Fibroblast of upper back skin (primary cell): ENCODE data around the gene DGLUCY.
"Not testable (repeated sequence)": the region's sequence is repeated elsewhere in the genome, so short reads cannot be mapped to it uniquely, and the experiment has no call there.

Experiments used
- DNase-seq: peaks from one replicate; pipeline ENCODE4 v3.0.0-alpha.2; 2013

DGLUCY gene, protein sequence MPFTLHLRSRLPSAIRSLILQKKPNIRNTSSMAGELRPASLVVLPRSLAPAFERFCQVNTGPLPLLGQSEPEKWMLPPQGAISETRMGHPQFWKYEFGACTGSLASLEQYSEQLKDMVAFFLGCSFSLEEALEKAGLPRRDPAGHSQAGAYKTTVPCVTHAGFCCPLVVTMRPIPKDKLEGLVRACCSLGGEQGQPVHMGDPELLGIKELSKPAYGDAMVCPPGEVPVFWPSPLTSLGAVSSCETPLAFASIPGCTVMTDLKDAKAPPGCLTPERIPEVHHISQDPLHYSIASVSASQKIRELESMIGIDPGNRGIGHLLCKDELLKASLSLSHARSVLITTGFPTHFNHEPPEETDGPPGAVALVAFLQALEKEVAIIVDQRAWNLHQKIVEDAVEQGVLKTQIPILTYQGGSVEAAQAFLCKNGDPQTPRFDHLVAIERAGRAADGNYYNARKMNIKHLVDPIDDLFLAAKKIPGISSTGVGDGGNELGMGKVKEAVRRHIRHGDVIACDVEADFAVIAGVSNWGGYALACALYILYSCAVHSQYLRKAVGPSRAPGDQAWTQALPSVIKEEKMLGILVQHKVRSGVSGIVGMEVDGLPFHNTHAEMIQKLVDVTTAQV

DNA sequence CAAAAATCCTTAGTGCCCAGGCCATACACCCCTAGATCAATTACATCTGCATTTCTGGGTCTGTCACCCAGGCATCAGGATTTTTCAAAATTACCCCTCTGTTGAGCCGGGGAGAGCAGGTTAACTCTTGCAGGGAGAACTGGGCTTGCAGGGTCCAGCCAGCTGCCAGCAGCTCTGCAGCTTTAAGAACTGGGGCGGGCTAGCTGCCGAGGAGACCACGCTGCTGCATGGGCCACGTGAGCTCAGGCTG lies at the start of gene DGLUCY:
DGLUCY (plus strand) TSS at position 245 of the 250 bp plus-strand sequence. CDS start 46,222 bp downstream, outside the sequence.
- DNase-seq, result peak; percentile 78

DNA sequence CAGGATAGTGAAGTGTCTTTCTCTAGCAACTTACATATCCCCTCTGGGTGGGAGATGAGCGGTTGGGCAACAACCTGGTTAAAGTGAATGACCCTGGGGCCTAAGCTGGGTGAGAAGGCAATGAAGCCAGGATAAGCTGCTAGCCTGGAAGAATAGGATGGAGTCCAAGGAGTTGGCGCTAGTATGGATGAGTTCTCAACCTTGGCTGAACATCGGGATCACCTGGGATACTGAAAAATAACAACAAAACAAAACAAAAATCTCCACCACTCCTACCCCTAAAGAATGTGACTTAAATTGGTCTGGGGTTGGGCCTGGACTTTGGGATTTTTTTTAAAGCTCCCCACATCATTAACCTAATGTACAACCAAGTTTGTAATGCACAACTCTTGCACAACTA lies 48.6 kb upstream of the DGLUCY start:
- no peak for DNase-seq

DNA sequence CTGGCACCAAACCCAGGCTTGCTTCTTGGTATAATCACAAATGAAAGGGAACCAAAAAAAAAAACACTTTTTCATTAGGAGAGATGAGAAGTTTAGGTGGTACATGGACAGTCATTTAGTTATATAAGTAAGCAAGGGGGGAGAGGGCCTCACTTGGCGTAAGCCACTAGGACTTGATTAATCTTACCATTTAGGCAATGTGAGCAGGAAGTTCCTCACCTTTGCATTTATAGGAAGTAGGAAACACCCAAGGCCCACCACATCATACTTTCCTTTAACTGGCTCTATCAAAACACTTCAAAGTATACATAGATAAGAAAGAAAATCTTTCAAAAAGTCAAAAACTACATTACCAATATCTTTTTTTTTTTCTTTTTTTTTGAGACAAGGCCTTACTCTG lies 46.7 kb upstream of the DGLUCY start:
- DNase-seq, result no peak

DNA sequence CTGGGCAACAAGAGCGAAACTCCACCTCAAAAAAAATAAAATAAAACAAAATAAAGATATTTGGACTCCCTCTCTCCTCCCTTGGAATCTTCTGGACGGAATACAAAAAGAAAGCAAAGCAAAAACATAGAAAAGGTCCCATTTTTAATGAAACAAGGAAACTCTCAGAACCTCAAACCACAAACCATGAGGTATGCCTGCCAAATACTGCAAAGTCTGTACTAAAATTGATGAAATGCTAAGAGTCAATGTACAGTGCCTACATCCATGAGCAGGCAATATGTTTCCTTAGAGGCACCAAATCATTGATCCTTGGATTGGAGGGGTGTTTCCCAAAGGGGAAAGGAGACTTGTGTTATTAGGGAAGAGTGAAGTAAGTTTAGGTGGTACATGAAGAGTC lies 45.2 kb upstream of the DGLUCY start:
- peak; percentile 7 for DNase-seq

DNA sequence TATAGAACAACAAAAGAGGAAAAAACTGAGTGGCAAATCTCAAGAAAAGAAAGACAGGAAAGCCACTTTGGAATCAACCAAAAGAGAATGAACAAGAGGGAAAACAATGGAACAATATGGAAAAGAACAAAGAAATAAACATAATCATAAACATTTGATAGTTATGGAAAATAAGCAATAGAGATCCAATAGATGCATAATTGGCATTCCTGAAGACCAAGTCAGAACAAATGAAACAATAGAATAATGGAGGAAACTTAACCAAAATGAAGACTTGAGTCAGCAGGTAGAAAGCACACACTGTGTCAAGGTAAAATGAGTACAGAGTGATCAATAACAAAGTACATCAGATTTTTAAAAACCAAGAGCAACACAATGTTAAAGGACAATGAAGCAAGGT lies 43.3 kb upstream of the DGLUCY start:
- no peak for DNase-seq

DNA sequence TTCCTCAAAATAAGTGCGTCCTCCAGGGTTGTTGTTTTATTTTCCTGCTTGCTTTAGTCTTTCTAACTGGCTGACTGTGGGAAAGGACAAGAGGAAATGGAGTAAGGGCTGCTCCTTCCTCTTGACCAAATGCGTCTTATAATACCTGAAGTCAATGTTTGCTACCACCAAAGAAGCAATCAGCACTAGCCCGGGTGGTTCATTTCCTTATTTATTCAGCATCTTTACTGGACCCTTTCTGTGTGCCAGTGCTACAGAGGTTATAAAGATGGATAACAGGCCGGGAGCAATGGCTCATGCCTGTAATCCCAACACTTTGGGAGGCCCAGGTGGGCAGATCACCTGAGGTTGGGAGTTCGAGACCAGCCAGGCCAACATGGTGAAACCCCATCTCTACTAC lies 38.3 kb upstream of the DGLUCY start:
- no peak for DNase-seq

DNA sequence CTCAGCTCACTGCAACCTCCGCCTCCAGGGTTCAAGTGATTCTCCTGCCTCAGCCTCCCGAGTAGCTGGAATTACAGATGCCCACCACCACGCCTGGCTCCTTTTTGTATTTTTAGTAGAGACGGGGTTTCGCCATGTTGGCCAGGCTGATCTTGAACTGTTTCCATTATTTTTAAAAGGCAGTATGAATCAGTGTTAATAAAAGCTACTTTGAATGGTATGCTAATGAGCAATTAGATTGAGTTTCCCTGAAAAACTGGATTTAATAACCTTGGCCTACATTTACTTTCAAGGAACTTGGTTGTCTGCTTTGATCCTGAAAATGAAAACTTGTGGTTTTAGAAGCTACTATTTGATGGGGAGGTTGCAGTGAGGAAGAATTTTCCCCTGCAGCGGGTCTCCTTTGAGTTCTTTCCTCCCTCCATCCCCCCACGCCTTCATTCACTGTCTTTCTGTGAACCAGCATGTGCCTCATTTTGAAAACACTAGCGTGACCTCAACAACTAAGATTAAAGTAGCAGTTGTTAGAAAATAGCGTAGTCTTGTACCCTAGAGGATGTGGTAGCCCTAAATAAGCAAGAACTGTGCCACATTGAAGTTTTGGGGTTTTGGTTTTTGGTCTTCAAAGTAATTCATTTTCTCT lies 35.7 kb upstream of the DGLUCY start:
- DNase-seq, result no peak

DNA sequence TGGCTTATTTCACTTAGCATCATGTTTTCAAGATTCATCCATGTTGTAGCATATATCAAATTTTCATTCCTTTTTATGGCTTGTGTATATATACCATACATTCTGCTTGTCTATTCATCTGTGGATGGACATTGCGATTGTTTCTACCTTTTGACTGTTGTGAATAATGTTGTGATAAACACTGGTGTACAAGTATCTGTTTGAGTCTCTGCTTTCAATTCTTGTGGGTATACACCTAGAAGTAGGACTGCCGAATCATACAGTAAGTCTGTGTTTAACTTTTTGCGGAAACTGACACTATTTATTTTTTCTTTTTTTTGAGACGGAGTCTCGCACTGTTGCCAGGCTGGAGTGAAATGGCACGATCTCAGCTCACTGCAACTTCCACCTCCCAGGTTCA lies 33.8 kb upstream of the DGLUCY start:
- no peak for DNase-seq

DNA sequence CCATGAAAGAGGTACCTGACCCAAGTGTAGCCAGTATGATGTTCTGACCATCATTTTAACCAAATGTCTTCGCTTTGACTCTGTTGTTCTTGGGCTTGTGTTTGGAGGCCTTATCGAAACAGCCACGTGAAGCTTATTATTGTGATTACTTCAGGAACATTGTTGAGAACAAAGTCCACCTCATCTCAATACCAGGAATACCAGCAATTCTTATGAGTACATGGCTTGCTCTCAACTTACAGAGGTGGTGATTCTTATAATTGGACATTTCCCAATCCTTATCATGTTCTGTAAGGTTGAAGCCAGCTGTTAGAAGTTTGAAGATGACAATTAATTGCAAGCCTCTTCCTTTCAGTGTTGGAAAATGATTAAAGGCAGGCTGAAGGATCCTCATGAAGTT lies 31.6 kb upstream of the DGLUCY start:
- DNase-seq, result no peak

DNA sequence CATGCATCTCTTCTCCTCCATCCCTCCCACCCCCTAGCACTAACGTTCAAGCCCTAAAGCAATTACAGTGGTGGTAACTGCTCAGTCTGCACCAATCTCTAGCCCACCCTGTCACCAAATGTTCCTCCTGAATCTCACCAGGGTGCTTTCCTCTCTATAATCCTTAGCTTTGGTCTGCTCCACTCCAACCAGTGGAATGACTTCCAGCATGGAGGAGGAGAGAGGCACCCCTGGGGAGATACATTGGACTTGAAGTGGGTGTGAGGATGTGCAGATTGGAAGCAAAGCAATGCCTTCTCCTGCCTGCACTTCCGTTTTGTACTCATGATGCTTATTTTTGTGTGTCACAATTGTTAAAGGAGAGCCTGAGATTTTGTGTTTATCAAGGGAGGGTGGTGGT lies 29.4 kb upstream of the DGLUCY start:
- no peak for DNase-seq

DNA sequence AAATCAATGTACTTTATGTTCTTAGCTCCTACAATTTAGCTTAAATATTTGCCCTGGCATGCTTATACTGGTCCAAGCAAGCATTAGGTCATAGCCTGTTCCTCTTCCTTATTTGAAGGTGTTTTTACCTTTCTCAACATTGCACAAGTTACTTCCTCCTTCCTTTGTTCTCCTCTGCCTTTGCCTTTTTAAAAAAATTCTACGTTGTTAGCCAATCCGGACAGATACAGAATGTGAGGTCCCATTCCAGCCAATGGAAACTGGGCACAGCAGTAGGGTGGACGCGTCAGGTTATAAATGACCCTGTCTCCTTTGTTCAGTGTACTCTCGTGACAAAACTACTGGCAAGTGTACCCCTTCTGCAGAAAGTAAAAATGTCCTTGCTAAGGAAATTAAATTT lies 26.4 kb upstream of the DGLUCY start:
- DNase-seq, result not testable (repeated sequence)

DNA sequence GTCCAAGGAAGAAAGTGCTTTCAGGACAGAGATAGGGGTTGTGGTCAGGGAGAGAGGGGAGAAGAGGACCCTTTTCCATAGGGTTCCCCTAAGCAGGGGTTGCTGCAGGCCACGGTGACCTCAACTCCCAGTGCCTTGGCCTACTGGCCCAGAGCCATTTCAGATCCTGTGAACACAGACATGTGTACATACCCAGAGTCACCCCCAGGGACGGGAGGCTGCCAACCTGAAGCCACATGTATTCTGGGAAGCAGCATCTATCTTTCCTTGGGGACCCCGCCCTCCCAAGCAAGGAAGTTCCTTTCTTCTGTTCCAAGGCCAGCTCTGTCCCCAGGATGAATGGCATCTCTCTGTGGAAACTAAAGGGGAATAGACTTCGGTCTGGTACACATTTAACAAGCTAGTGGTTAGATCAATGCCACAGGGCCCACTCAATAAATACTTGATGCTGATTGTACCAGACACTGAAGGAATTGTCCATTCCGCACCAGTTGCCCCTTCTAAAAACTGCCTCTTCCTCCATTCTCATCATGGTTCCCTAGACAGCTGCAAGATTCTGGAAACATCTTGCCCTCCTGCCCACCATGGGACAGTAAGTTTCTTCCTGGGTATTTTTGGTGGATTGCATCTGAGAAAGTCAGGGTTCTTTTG lies 25.2 kb upstream of the DGLUCY start:
- DNase-seq, result no peak

DNA sequence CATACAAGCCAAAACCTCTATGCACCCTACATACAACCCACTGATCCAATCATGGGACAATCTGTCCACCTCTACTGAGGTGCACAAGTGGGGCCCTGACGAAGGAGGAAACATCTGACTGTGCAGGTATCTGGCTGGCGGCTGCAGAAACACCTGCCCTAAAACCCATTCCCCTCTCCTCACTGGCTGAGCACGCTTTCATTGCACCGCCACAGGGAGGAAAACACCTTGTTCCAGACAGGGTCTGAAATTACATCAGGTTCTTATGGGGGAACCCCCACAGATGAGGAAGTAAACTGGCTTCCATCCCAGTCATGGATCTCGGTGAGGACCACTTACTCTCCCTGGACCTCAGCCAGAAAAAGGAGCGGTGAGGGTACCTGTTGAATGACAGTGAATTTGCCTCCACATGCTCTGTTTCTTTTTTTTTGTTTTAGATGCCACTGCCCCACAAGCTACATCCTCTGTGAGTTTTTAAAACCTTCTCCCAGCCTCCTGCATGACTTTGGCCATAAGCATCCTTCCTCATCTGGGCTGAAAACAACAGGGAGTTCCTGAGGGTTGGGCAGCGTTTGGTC lies 23.8 kb upstream of the DGLUCY start:
- DNase-seq, result no peak

DNA sequence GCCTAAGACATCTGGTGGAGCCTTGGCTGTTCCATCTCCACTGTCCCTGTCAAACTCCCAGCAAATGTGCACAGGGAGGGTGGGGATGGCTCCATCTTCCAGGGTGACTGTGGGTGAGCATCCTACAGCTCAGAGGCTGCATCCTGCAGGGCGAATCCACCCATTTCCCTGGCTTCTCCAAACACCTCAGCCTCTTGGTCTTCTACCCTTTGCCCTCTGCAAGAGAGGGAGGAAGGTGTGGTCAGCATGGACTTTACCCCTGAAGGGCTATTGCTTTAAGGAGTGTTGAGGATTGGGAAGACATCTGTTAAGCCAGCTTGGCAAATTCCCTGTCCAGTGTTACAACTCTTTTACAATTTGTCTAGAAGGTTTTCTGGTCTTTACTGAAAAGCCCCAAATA lies 23.1 kb upstream of the DGLUCY start:
- DNase-seq, result no peak

DNA sequence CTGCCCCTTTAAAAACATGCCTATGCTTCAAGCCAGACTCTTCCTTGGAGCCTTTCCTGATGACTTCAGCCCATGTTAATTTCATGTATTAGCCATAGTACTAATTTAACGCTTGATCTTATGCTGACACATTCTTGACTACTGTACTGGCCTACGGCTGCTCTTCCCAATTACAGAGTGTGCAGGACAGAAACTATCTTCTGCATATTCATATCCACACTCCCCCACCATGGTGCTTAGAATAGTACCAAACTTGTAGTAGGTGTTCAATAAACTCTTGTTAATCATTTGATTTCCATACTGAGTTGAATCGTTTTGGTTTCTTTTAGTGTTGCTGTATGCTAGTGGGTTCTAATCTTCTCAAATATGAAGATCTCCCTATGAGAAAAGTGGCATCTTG lies 21.8 kb upstream of the DGLUCY start:
- no peak for DNase-seq

DNA sequence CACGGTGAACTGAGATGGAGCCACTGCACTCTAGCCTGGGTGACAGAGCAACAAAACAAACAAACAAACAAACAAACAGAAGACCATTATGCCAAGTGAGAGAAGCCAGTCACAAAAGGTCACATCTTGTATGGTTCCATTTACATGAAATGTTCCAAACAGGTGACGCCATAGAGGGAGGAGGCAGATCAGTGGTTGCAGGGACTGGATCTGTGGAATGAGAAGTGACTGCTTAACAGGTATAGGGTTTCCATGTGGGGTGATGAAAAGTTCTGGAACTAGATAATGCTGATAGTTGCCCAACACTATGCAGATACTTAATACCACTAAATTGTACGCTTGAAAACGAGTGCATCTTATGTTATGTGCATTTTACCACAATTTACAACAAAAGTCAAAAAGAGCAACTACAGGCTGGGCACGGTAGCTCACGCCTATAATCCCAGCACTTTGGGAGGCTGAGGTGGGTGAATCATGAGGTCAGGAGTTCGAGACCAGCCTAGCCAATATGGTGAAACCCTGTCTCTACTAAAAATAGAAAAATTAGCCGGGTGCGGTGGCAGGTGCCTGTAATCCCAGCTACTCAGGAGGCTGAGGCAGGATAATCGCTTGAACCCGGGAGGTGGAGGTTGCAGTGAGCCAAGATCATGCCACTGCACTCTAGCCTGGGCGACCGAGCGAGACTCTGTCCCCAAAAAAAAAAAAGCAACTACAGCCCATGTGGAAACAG lies 20.0 kb upstream of the DGLUCY start:
- not testable (repeated sequence) for DNase-seq

DNA sequence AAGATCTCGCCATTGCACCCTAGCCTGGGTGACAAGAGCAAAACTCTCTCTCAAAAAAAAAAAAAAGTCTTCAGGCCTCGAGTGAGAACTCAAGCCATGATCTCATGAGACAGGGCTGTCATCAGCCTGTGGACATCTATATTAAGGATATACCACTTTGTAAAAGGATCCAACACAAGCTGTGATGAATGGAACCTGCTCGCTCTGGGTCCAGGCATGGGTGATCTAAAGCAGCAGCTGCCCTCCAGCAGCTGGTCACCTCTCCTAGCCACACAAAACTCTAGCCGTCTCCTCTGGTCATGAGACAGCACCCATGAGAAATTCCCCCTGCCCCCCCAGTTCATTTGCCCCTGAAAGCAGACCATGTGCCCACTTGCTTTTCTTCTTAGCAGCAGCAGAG lies 19.1 kb upstream of the DGLUCY start:
- no peak for DNase-seq

DNA sequence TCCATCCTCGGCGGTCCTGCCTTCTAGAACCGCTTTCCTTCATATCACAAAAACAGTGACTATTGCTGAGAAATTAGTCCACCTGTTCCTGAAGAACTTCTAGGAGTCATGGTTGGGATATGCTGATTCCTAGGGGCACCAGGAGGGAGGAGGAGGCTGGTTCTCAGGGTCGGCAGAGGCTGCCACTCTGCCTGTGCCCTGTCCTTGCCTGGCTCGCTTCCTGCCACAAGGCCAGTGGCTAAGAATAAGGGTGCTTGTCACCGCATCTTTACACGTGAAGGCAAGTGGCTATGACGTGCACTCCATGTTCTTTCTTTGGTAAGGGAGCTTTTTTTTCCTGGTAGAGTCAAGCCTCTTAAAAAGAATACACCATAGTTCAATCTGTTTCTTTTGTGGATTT lies 18.7 kb upstream of the DGLUCY start:
- DNase-seq, result no peak

DNA sequence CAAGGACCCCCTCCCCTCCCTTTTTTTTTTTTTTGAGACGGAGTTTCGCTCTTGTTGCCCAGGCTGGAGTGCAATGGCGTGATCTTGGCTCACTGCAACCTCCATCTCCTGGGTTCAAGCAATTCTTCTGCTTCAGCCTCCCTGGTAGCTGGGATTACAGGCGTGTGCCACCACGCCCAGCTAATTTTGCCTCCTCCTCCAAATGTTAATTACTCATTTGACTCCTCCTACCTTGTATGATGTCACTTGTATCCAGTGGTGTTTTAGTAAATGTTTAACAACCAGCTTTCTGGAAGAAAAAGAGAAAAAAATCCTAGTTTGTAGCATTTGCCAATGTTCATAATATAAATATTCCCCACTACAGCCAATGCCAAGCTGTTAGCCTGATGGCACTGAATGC lies 16.2 kb upstream of the DGLUCY start:
- not testable (repeated sequence) for DNase-seq

DNA sequence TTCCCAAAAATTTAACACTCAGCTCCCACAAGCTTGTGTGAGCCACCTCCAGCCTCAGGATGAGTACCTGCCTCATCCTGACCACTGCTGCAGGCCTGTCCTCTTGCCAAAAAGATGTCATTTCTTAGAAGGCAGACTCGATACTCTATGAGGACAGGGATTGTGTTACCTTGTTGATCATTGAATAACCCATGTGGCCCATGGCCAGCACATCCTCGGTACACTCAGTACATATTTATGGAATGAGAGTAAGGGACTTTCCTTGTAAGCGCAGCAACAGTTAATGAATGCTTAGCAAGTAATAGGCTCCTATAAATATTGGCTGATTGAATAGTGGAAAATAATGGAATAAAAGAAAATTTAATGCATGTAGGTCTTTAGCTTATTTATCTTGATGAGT lies 15.3 kb upstream of the DGLUCY start:
- DNase-seq, result no peak

DNA sequence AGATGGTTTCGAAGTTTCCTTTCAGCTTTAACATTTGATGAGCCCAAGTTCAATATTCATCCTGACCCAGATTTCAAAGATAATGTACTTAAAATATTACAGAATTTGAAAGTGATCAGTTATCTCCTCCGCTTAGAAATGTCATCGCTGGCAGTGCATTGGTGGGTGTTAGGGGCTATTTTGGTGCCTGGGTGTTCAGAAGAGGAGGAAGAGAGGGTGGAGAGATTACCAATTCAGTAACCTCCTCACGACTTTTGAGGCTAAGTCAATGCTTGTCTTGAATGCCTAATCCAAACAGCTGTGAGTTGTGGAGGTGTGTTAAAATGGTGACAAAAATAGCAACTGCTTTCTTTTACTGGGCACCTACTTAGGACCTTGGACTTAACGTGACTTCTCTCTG lies 13.8 kb upstream of the DGLUCY start:
- no peak for DNase-seq

DNA sequence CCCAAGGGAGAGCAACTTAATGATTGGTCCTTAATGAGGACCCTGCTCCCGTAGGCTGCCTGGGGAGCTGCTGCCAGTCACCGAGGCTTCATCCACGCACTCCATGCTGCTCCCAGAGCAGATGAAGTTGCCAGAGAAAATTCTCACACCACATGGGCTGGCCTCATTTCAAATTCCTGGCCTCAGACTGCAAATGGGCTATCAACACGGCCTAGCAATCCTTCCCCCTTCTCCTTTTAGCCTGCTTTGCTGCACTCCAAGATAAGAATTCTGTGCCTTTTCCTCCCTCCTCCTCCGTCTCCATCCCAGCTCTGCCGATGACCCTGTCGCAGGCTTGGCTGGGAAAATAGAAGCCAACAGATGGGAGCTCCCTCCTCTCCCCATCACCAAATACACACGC lies 10.8 kb upstream of the DGLUCY start:
- DNase-seq, result no peak
